Measurements from ENCODE around the gene BBS9. TPM values are rescaled to one million over a fixed set of nuclear protein-coding genes. Genes with fewer than 3 reads are reported as not detected.

BBS9 gene
- total and polyA plus RNA-seq, 2 donors (not counting 3 experiments of a cell fraction or from before 2014, with no cell fraction given), result 5.7 to 17.4 TPM

DNA sequence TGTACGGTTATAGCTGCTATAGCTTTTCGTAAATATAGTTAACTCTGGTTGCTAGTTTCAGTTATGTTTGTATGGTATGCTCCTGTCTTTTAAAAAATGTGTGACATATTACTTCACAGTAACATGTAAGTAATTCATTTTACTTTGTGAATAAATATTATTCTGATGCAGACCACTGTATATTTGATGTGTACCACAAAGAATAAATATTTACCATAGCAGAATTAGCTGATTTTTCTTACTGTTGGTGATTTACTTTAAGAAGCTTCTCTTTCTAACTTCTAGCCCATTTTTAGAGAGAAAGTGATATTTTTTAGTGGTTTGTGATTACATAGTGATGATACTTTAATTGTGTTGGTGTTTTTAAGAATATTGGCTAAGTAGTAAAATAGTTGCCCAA is 292.8 kb downstream of the BBS9 start:
- dilution Hi-C loops (cut with MboI; ENCODE audit: extremely low pct_ligation_motif_present, low sequenced_read_pairs), result no loop called here
- POLR2A ChIA-PET, result no interaction called here
- FAIRE-seq, result no peak

DNA sequence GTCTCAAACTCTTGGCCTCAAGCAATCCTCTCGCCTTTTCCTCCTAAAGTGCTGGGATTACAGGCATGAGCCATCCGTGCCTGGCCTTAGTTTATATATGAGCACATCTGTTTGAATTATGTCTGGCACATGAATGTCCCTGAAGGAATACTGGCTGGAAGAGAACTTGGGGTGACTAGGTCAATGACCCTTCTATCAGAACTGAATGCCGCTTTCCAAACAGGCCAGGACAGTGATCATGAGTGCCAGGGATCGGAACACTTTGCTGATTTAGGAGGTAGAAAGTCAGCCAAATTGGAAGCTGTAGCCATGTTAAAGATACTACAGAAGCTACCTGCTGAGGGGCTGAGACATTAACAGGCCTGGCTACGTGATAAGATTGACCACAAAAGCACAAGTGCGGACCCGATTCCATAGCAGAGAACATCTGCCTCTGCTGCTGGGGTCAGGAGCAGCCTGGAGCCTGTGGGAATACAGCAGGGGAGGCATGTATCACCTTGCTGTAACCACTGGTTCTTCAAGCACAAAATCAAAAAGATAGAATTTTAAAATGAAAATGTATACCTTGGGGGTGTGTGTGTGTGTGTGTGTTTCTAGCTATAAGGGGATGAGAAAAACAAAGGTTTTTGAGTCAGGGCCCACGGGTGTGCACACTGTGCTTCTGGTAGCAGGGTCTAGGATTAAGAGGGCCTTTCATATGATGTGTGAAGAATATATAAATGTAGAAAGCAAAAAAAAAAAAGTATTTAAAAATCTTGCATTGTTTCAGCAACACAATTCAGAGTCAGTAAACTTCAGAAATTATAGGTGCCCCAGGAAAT is 293.7 kb downstream of the BBS9 start:
- Histone ChIP-seq H3K9me1 (replicated peaks; ENCODE audit: control insufficient read depth, extremely low read depth, insufficient read depth, low read length) (no peaks in the 10 kb centered on the region), H3K4me3 (replicated peaks in 1 of 3; ENCODE audit: insufficient read depth in 1 of 3, low read depth in 1 of 3, low read length in 3 of 3) (no peak overlapping the region), H3K36me3 (ENCODE audit: control insufficient read depth in 2 of 2, extremely low read depth in 1 of 2, insufficient read depth in 2 of 2, low read length in 2 of 2) (no peaks in the 10 kb centered on the region), H4K20me1 (replicated peaks; ENCODE audit: control insufficient read depth, extremely low read depth, insufficient read depth, low read length) (no peaks in the 10 kb centered on the region), H3K9ac (replicated peaks; ENCODE audit: extremely low read depth, insufficient read depth, low read length) (no peak overlapping the region), H3K9me3 (replicated peaks; ENCODE audit: control insufficient read depth, insufficient read depth, low read length) (no peaks in the 10 kb centered on the region), H3K79me2 (ENCODE audit: control insufficient read depth, insufficient read depth, low read length) (no peaks in the 10 kb centered on the region), H3K27me3 (ENCODE audit: control insufficient read depth in 2 of 2, insufficient read depth in 2 of 2, low read length in 2 of 2) (no peaks in the 10 kb centered on the region), H2AFZ (ENCODE audit: low read depth, low read length) (no peak overlapping the region), H3K4me2 (ENCODE audit: insufficient read depth, low read length) (no peak overlapping the region), H3K27ac (ENCODE audit: insufficient read depth, low read depth, low read length) (no peak overlapping the region), H3K4me1 (ENCODE audit: control insufficient read depth, extremely low read depth, insufficient read depth, low read length) (no peaks in the 10 kb centered on the region)
- ChIA-PET CTCF (interaction anchor here (0.9 to 6.1 kb wide), 7 partner anchors 9 to 510 kb away, joined by 3 to 61 read pairs (median 4); no protein-coding TSS in a partner anchor), POLR2A (no interaction called here)
- FAIRE-seq, result no peak
- no peak for DNase-seq (ENCODE audit: low read depth, low spot score)
- intact Hi-C loops (cut with micrococcal nuclease) (loop anchor here (1.0 to 10.0 kb wide), 5 partner anchors 236 to 510 kb away; no protein-coding TSS in a partner anchor), dilution Hi-C loops (cut with MboI; ENCODE audit: extremely low pct_ligation_motif_present, low sequenced_read_pairs) (no loop called here)
- TF ChIP-seq GATA2 (IDR thresholded peaks at IDR 0.05; ENCODE audit: insufficient read depth, insufficient read length, low read depth, low read length), result no peak
- no peak for TF ChIP-seq JUN (IDR thresholded peaks at IDR 0.05; ENCODE audit: borderline replicate concordance, insufficient read depth, insufficient read length, low read depth)
- TF ChIP-seq EZH2 (IDR thresholded peaks at IDR 0.05; ENCODE audit: borderline replicate concordance, low read depth, low read length, severe bottlenecking), result no peak
- TF ChIP-seq, protein P1, sequence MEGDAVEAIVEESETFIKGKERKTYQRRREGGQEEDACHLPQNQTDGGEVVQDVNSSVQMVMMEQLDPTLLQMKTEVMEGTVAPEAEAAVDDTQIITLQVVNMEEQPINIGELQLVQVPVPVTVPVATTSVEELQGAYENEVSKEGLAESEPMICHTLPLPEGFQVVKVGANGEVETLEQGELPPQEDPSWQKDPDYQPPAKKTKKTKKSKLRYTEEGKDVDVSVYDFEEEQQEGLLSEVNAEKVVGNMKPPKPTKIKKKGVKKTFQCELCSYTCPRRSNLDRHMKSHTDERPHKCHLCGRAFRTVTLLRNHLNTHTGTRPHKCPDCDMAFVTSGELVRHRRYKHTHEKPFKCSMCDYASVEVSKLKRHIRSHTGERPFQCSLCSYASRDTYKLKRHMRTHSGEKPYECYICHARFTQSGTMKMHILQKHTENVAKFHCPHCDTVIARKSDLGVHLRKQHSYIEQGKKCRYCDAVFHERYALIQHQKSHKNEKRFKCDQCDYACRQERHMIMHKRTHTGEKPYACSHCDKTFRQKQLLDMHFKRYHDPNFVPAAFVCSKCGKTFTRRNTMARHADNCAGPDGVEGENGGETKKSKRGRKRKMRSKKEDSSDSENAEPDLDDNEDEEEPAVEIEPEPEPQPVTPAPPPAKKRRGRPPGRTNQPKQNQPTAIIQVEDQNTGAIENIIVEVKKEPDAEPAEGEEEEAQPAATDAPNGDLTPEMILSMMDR (IDR thresholded peaks at IDR 0.05; ENCODE audit: extremely low read depth in 1 of 2, insufficient read depth in 1 of 2, low read depth in 1 of 2, low read length in 2 of 2), result no peak
- TF ChIP-seq MYC (IDR thresholded peaks at IDR 0.05; ENCODE audit: low read depth, low read length), result no peak
- no peak for TF ChIP-seq FOS (IDR thresholded peaks at IDR 0.05; ENCODE audit: borderline replicate concordance, insufficient read depth, low read length)
- TF ChIP-seq POLR2AphosphoS5 (IDR thresholded peaks at IDR 0.05; ENCODE audit: insufficient read depth, low read depth, low read length), result no peak
- TF ChIP-seq, protein P2, sequence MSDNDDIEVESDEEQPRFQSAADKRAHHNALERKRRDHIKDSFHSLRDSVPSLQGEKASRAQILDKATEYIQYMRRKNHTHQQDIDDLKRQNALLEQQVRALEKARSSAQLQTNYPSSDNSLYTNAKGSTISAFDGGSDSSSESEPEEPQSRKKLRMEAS (IDR thresholded peaks at IDR 0.05; ENCODE audit: insufficient read depth, insufficient read length), result no peak
- no peak for TF ChIP-seq POLR2A (IDR thresholded peaks at IDR 0.05; ENCODE audit: low read depth, low read length)
- no TSS peak for BruUV-seq (replicated peaks)

More for the DNA sequence above, 292.8 kb downstream of the BBS9 start:
- Histone ChIP-seq H3K36me3 (ENCODE audit: control insufficient read depth in 2 of 2, extremely low read depth in 1 of 2, insufficient read depth in 2 of 2, low read length in 2 of 2) (no peaks in the 10 kb centered on the region), H3K4me3 (replicated peaks in 1 of 3; ENCODE audit: insufficient read depth in 1 of 3, low read depth in 1 of 3, low read length in 3 of 3) (no peak overlapping the region), H3K27ac (ENCODE audit: insufficient read depth, low read depth, low read length) (no peak overlapping the region), H4K20me1 (replicated peaks; ENCODE audit: control insufficient read depth, extremely low read depth, insufficient read depth, low read length) (no peaks in the 10 kb centered on the region), H3K9ac (replicated peaks; ENCODE audit: extremely low read depth, insufficient read depth, low read length) (no peak overlapping the region), H3K9me1 (replicated peaks; ENCODE audit: control insufficient read depth, extremely low read depth, insufficient read depth, low read length) (no peaks in the 10 kb centered on the region), H3K4me1 (ENCODE audit: control insufficient read depth, extremely low read depth, insufficient read depth, low read length) (no peaks in the 10 kb centered on the region), H3K27me3 (ENCODE audit: control insufficient read depth in 2 of 2, insufficient read depth in 2 of 2, low read length in 2 of 2) (no peaks in the 10 kb centered on the region), H3K9me3 (replicated peaks; ENCODE audit: control insufficient read depth, insufficient read depth, low read length) (no peaks in the 10 kb centered on the region), H2AFZ (ENCODE audit: low read depth, low read length) (no peak overlapping the region), H3K4me2 (ENCODE audit: insufficient read depth, low read length) (no peak overlapping the region), H3K79me2 (ENCODE audit: control insufficient read depth, insufficient read depth, low read length) (no peaks in the 10 kb centered on the region)
- CTCF ChIA-PET, result interaction anchor here (0.9 to 6.1 kb wide), 3 partner anchors 12 to 510 kb away, joined by 3 to 61 read pairs (median 9); no protein-coding TSS in a partner anchor
- DNase-seq (ENCODE audit: low read depth, low spot score), result no peak
- intact Hi-C loops (cut with micrococcal nuclease), result loop anchor here (2.0 to 10.0 kb wide), 4 partner anchors 235 to 511 kb away; no protein-coding TSS in a partner anchor
- no peak for TF ChIP-seq JUN (IDR thresholded peaks at IDR 0.05; ENCODE audit: borderline replicate concordance, insufficient read depth, insufficient read length, low read depth)
- no peak for TF ChIP-seq GATA2 (IDR thresholded peaks at IDR 0.05; ENCODE audit: insufficient read depth, insufficient read length, low read depth, low read length)
- TF ChIP-seq FOS (IDR thresholded peaks at IDR 0.05; ENCODE audit: borderline replicate concordance, insufficient read depth, low read length), result no peak
- no peak for TF ChIP-seq EZH2 (IDR thresholded peaks at IDR 0.05; ENCODE audit: borderline replicate concordance, low read depth, low read length, severe bottlenecking)
- BruUV-seq (replicated peaks), result no TSS peak

Measured in endothelial cell of umbilical vein (primary cell).